Left colon (tissue), 2 donors: ENCODE measurements around the gene C17orf100. TPM values are rescaled to one million over a fixed set of nuclear protein-coding genes. Genes with fewer than 3 reads are reported as not detected.
"Not testable (repeated sequence)": the region's sequence is repeated elsewhere in the genome, so short reads cannot be mapped to it uniquely, and the experiment has no call there.

ENCODE experiments used
- ATAC-seq: fragments of 200-7000 bp; cut with Tn5 transposase; one replicate; pipeline ENCODE4 v1.9.1; 2020; ENCODE audit warnings: mild to moderate bottlenecking, moderate library complexity
- DNase-seq, 2 donors: peaks; one replicate each; pipeline ENCODE4 v3.0.0-alpha.2; 2020
- intact Hi-C, 2 donors: fragments of 100-400 bp; cut with DNase I in 1 of 2; cut with micrococcal nuclease in 1 of 2; formaldehyde crosslinking; loops; one replicate each; pipeline versions ENCODE4 v1.11.2 to v1.14.0; 2022; cut with DNase I, micrococcal nuclease
- total RNA-seq, 2 donors: library from RNA; stranded (reverse); fragmentation: NEBNext Ultra II Directional; extraction: Animal tissue kit (Norgen Biotek cat#: 25700); gene quantifications; one replicate each; pipeline ENCODE4 v1.2.1, GENCODE V29; 2021
- donor health status: DM: no; HTN: no; CAD: no.
- donor health status: DM: yes; HTN: yes; CAD: no.

The C17orf100 gene
- total RNA-seq, 2 donors from 2014 or later, result 2.0 to 3.2 TPM

DNA sequence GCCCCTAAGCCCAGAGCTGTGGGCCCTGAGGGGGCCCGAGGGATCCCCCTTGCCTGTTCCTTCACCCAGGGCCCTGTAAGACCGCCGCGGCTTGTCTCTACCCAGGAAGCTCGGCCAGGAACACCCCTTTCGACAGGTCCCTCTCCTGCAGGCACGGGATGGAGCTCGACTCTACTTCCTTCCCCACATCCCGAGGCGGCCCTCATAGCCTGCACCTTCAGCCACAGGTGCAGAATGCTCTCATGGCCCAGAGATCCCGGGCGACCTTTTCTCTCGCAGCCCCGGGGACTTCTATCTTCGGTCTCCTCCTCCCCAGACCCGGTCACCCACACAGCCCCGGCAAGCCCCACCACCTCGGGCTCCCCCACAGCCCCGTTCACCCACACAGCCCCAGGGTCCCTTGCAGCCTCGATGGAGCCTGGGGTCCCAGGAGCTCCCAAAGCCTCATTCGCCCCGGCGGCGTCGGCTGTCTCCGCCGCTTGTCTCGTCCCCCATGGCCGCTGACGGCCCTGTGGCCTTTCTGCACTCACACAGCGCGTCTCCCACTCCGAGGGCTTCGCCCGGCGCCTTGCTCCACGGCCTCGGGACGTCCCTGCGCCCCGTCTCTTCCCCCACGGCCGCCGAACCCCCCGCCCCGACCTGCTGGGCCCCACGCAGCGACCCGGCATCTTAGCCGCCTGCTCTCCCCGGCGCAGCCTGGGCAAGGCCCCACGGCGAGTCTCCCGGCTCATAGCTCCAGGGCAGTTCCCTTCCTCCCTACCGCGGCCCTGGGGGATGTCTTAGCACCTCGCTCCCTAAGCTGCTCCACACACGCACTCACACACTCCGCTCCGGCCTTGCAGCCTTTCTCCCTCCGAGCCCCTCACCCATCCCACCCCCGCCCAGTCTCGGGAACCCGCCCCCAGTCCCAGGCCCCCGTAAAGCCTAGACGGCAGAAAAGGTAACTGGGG is 11.7 kb upstream of the C17orf100 start:
- DNase-seq, result peak; percentile 37 to 55
- ATAC-seq, result peak; percentile 54
- intact Hi-C loops, result no loop called here

DNA sequence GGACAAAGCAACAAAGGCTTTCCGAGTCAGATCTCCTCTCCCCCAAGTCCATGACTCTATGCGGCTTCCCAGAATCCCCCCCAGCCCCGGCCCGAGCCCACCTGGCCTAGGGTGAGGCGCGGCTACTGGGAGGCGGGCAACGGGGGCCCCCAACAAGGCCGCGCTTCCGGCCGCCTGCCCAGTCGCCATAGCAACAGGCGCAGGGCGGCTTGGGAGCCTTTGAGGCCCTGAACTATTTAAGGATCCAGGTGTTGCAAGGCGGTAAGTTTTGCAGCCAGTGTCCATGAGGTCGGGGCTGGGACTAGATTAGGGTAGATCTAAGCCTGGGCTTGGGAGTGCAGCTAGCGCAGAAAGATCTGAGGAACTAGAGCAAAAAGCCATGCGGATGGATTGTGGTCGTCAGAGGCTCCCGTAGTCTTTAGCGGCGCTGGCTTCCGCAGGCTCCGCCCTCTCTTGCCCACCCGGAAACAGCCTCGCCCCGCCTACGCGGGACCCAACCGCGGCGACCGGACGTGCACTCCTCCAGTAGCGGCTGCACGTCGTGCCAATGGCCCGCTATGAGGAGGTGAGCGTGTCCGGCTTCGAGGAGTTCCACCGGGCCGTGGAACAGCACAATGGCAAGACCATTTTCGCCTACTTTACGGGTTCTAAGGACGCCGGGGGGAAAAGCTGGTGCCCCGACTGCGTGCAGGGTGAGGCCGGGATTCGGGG is 10.9 kb upstream of the C17orf100 start, which contains the start of the genes KIAA0753 and TXNDC17:
Gene KIAA0753, minus strand, starts transcription at position 176 of the 711 bp plus-strand sequence. CDS start 5,608 bp downstream, outside the sequence.
Gene TXNDC17, plus strand, starts transcription at position 525 of the 711 bp plus-strand sequence. Its CDS starts 23 bp downstream, at position 548.
- ATAC-seq, result peak; percentile 87
- peak; percentile 93 to 96 for DNase-seq
- intact Hi-C loops, result no loop called here

DNA sequence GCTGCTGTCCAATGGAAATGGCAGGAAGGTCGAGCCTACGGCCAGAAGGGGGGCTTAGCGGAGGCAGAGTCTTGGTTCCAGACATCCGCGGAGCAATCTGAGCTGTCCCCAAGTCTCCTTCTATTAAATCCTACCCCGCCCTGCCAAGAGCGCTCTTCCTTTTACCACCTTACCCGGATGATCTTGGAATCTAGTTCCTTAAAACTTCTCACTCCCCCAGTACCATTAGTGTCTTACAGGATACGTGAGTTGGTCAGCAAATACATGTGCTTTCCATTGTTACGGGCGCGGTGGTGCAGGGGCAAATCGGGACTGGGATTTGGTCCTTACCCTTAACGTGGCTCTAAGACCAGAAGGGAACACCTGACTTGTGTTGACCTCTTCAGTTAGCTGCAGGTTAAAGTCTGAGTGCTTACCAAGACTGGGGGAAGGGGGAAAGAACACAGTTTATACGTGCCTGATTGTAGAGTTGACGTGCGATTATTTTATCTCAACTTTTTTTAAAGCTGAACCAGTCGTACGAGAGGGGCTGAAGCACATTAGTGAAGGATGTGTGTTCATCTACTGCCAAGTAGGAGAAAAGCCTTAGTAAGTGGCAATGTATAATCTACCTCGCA is 10.2 kb upstream of the C17orf100 start:
- intact Hi-C loops, result no loop called here

DNA sequence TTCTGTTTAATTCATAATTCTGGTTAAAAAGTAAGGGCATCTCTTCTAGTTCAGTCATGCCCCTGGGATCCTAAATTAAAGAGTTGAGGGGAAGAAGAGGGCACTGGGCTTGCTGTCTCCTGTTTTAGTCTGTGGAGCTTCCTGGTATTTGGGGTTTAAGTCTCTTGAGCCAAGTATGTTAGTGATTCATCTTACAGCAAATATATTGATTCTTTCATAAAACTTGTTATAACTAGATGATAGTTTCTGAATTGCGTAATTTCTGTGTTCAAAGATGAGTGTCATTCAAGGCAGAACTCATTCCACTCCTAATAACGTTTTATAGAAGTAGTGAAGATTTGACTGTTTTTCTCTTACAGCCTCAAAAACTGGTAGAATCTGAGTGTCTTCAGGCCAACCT is 9.0 kb upstream of the C17orf100 start:
- no peak for ATAC-seq
- intact Hi-C loops, result no loop called here
- no peak for DNase-seq

More for the DNA sequence above, 10.2 kb upstream of the C17orf100 start:
- ATAC-seq (peak; percentile 52), DNase-seq (no peak)

DNA sequence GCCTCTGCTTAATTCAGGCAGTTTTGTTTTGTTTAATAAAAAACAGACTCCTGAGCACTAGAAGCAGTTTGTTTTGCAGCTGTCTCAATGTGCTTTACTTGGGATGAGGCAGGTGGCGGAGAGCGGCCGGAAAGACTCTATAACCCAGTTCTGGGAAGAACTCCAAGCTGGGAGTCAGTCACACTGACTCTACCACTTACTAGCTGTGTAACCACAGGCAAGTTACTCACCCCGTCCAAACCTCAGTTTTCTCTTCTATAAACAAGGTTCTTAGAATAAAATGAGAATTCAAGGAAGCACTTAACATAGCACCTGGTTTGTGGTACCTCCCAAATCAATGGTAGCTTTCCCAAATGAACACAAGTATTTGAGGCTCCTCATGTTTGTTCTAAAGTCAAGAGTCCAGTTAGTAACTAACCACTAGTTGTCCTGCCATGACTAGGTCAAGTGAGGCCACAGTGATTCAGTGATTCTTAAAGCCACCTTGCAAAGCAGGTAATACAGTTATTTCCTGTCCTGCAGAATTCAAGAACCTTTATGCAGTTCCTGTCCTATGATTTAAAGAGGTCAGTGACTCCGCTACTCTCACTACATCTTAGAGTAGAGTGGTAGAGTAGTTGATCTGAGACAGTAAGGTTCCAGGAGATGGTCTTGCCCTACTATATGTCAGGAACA is 8.0 kb upstream of the C17orf100 start:
- intact Hi-C loops, result no loop called here
- DNase-seq, result no peak
- ATAC-seq, result no peak

DNA sequence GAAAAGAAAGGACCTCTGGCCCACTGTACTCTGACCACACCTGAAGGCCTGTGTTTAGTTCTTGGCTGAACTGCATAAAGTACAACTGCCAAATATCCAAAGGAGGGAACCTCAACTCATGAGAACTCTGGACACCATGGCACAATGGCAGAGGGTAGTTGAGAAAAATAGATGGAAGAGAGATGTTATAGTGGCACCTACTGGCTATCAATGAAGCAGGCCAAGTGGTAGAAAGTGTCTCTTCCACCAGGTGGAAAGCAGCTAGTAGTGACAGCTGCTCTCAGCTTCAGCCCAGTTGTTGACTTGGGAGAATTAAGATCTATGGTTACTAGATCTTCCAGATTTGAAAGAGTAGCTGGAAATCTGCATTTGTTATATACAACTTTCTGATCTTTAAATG is 3.4 kb upstream of the C17orf100 start:
- intact Hi-C loops, result no loop called here
- no peak for DNase-seq
- no peak for ATAC-seq

DNA sequence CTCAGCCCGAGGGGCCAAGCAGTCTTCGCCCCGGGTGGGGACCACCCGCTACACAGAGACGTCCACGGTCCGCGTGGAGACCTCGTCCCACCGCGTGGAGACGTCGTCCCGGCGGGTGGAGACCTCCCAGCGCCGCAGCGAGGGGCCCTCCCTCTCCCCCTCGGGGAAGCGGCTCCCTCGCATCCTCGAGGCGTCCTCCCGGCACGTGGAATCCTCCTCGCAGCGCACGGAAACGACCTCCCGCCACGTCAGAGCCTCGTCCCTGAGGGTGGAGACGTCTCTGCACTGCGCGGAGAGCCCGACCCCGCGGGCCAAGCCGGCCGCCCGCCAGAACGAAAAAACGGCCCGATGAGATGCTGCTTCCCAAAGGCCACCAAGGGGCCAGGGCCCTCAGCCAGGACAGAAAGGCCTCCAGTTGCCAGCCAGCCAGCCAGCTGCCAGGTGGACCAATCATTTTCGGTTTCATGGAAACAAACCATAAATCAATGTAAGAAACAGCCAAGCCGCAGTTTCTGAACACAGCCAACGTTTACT is 424 bp downstream of the C17orf100 start:
- DNase-seq, result peak; percentile 62 to 75
- peak; percentile 51 for ATAC-seq
- intact Hi-C loops, result no loop called here

DNA sequence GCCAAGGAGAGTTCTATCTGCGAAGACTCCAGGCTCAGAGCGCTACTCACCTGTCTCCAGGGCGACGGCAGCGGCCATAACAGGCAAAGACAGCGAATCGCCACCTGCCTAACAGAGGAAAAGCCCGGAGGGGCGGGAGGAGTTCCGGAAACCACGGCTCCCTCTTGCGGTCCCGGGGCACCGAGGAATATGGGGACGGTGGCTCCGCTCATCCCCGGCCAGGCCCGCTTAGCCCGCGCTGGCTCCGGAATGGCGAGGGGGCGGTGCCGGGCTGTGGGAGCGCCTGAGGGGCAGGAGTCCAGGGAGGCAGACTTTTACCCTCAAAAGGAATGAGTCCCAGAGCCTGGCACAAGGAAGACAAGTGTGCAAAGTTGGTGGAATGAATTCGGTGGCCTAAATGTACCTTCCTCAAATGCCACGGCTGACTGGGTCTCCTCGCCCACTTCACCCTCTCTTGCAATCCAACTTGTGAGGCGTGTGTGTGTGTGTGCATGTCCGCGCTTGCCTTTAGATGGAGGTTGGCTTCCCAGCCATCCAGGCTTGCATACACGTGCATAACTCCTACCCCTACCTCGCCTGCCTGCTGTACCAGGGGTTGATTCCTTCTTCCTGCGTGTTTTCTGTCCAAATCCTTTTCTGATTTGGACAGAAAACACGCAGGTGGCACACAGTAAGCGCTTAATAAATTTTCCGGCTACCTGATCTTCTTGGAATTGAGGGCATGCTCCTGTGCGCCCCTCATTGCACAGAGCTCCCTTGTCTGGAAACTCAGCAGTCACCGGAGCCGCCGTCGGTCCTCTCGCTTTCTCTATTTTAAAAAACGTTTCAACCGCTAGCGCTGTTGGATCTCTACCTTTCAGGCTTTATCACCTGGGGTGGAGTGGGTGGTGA is 3.5 kb downstream of the C17orf100 start:
- ATAC-seq (peak; percentile 50), DNase-seq (peak; percentile 44 to 79)
- intact Hi-C loops, result no loop called here

DNA sequence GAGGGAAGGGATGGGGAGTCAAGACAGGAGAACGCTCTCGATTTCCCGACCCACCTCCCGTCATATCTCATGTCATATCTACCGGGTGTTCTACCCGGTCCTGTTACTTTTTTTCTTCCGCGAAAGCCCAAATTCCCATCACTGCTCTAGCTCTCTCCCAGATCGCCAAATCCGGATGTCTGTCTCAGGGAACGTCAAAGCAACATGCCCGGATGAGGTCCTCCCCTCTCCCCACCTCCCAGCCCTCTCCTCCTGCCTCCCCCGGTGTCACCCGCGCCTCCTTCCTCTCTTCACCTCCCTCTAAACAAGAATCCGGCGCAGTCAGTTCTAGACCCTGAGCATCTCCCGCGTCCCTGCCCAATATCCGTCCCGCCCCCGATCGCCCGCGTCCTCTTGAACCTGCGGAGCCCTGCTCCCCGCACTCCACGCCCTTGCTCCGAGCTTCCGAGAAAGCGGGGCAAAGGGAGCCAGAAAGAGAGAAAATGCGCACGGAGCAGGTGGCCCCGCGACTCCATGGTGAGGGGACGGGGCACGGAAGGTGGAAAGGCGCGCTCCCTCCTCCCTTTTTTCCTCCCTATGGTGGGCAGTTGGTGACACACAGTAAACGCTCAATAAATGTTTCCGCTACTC is 4.3 kb downstream of the C17orf100 start:
- intact Hi-C loops, DNase-seq, ATAC-seq: not testable (repeated sequence)

DNA sequence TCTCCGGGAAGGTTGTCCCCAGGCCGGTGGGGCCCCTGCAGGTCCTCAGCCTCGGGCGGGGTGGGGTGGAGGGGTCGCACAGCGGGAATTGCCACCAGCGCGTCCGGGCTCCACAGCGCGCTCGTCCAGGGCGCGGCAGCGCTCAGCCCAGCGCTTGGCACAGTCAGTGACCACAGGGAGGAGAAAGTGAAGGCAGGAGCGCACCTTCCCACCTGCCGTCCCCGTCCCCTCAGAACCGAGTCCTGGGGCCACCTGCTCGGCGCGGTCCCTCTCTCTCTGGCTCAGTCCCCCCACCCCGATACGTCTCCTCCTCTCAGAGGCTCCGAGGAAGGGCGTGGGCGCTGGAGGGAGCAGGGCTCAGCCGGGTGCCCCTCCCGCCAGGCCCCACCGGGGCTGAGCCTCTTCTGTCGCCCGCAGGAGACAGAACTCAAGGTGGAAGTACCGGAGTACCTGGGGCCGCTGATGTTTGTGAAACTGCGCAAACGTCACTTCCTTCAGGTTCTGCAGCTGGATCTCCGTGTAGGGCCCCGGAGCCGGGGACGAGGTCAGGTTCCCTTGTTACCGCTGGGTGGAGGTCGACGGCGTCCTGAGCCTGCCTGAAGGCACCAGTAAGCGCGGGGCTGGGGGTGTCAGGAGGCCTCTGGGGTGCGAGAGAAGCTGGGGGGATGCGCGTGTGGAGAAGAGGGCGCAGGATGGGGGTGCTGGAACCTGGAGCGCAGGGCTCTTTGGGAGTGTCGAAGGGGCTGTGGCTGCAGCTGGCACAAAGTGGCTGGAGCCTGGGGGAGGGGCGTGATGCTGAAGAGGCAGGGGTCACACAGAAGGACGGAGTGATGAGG is 5.5 kb downstream of the C17orf100 start:
- peak in 1 of 2 donors; percentile 47 for DNase-seq
- intact Hi-C loops, ATAC-seq: not testable (repeated sequence)

DNA sequence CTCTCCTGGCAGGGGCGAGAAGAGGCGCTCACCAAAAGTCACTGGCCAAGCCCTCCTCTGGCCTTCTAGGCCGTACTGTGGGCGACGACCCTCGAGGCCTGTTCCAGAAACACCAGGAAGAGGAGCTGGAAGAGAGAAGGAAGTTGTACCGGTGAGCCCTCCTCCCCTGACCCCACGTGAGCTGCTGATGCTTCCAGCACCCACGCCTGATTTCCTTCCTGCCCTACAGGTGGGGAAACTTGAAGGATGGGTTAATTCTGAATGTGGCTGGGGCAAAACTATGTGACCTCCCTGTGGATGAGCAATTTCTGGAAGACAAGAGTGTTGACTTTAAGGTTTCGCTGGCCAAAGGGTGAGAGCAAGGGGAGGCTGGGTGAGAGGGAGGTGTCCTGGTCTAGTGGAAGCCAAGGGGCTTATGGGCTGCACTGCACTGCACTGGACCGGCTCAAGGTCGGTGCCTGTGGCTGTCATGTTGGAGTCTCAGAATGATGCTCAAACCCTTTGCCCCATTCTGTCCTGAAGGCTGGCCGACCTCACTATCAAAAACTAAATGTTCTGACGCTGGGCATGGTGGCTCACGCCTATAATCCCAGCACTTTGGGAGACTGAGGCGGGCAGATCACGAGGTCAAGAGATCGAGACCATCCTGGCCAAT is 6.2 kb downstream of the C17orf100 start:
- intact Hi-C loops, result no loop called here
- DNase-seq (no peak), ATAC-seq (no peak)

DNA sequence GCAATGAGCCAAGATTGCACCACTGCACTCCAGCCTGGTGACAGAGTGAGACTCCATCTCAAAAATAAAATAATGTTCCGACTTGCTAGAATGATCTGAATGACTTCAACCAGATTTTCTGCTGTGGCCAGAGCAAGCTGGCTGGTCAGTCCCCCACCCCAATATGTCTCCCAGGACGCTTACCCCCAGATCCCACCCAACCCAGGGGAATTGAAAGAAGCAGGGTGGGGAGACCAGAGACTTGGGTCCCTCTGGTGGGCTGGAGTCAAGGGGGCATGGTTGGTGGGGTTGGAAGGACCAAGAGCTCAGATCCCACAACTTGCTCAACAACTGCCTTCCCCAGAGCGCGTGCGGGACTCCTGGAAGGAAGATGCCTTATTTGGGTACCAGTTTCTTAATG is 6.8 kb downstream of the C17orf100 start:
- DNase-seq, intact Hi-C loops, ATAC-seq: not testable (repeated sequence)

DNA sequence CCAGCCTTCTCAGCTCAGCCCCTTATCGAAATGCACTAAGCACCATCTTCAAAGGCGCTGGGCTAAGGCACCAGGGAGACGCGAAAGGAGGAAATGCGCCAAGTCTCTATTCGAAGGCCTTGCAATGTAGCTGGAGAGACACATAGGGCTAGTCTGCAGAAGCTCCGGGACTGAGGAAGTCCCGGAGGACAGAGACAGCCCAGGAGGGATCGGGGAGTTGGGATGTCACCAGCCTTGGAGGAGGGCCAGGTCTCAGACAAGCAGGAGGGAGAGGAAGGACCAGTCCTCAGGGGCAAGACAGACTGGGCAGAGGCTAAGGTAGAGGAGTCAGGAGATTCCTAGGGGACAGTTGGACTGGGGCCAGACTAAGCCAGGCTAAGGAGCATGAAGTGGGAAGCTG is 8.5 kb downstream of the C17orf100 start:
- ATAC-seq (no peak), DNase-seq (no peak)
- intact Hi-C loops, result no loop called here

DNA sequence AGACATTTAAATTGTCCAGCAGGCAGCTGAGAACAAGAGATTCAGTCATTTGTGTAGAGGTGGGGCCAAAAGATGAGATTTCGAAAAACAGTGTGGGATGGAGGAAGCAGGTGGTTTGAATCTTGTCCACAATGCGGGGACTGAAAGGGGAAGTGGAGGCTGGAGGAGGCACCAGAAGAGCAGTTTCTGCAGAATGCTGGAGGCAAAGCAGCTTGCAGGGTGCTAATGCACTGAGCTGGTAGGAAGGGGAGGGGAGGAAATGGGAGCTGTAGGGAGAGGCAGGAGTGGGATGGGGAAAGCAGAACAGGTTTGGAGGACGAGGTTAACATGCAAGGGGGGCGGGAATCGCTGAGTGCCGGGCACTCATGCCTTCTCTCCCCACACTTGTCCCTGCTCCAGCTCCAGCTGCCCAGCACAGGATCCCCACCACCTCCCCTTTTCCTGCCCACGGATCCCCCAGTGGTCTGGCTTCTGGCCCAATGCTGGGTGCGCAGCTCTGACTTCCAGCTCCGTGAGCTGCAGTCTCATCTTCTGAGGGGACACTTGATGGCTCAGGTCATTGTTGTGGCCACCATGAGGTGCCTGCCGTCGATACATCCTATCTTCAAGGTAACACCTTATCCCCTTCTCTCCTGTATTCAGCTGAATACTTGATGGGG is 9.4 kb downstream of the C17orf100 start:
- DNase-seq (no peak), ATAC-seq (no peak)
- intact Hi-C loops, result no loop called here

DNA sequence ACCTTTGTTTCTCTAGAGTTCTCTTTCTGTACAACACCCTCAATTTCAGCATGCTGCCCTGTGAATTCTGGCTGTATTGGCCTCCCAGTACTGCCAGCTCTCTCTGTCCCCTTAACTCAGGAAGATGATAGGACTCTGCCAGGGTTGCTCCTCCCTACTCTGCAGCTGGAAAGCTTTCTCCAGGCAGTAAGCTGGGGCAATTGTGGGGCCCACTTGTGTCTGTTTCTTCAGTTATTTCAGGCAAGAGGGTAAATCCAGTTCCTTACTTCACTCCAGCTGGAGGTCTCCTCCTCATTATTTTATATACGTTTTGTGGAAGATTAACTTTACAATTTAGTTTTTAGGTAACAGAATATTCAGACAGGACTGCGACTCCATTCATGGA is 9.9 kb downstream of the C17orf100 start:
- intact Hi-C loops, result no loop called here
- DNase-seq (no peak), ATAC-seq (no peak)
